GM21737 (cell line): Measurements from ENCODE around the gene RFC2.
"Not testable (repeated sequence)": the region's sequence is repeated elsewhere in the genome, so short reads cannot be mapped to it uniquely, and the experiment has no call there.

Experiments used
- ATAC-seq: cut with Tn5 transposase; IDR thresholded peaks from one replicate; pipeline ENCODE4 v1.9.1; 2021; ENCODE audit warnings: mild to moderate bottlenecking, moderate library complexity; ENCODE audit not compliant: unreplicated experiment

The RFC2 gene

GRCh38 chr7:74252893-74253292, 1.3 kb downstream of the RFC2 start:
- no peak for ATAC-seq

GRCh38 chr7:74249058-74249457, 5.1 kb downstream of the RFC2 start:
- not testable (repeated sequence) for ATAC-seq

GRCh38 chr7:74248156-74248555, 6.0 kb downstream of the RFC2 start:
- ATAC-seq = no peak

GRCh38 chr7:74246497-74246896, 7.7 kb downstream of the RFC2 start:
- no peak for ATAC-seq

GRCh38 chr7:74242122-74242443, 12.1 kb downstream of the RFC2 start:
- no peak for ATAC-seq

- no peak for ATAC-seq
Observed at GRCh38 chr7:74240482-74240881, 13.7 kb downstream of the RFC2 start.

GRCh38 chr7:74236284-74236683, 17.9 kb downstream of the RFC2 start:
- ATAC-seq = no peak

GRCh38 chr7:74235518-74236268, 18.5 kb downstream of the RFC2 start:
- ATAC-seq = no peak

- no peak for ATAC-seq
Observed at GRCh38 chr7:74233655-74234285, 20.4 kb downstream of the RFC2 start.

- peak; percentile 84 for ATAC-seq
Observed at GRCh38 chr7:74231232-74231590, 23.0 kb downstream of the RFC2 start.

- ATAC-seq = peak; percentile 8
Observed at GRCh38 chr7:74230446-74231231, 23.6 kb downstream of the RFC2 start.

- ATAC-seq = no peak
Observed at GRCh38 chr7:74228951-74229900, 25.0 kb downstream of the RFC2 start.

- no peak for ATAC-seq
Observed at GRCh38 chr7:74226633-74227032, 27.6 kb downstream of the RFC2 start.

- no peak for ATAC-seq
Observed at GRCh38 chr7:74225400-74225799, 28.8 kb downstream of the RFC2 start.

- ATAC-seq = not testable (repeated sequence)
Observed at GRCh38 chr7:74224907-74225306, 29.3 kb downstream of the RFC2 start.

GRCh38 chr7:74224511-74224832, 29.7 kb downstream of the RFC2 start:
- no peak for ATAC-seq

GRCh38 chr7:74223711-74224510, 30.3 kb downstream of the RFC2 start:
- no peak for ATAC-seq

GRCh38 chr7:74222851-74223710, 31.1 kb downstream of the RFC2 start:
- no peak for ATAC-seq

GRCh38 chr7:74221713-74222112, 32.5 kb downstream of the RFC2 start:
- ATAC-seq = no peak
